Measurements from ENCODE around the gene NGRN.

- TF ChIP-seq, protein P1, sequence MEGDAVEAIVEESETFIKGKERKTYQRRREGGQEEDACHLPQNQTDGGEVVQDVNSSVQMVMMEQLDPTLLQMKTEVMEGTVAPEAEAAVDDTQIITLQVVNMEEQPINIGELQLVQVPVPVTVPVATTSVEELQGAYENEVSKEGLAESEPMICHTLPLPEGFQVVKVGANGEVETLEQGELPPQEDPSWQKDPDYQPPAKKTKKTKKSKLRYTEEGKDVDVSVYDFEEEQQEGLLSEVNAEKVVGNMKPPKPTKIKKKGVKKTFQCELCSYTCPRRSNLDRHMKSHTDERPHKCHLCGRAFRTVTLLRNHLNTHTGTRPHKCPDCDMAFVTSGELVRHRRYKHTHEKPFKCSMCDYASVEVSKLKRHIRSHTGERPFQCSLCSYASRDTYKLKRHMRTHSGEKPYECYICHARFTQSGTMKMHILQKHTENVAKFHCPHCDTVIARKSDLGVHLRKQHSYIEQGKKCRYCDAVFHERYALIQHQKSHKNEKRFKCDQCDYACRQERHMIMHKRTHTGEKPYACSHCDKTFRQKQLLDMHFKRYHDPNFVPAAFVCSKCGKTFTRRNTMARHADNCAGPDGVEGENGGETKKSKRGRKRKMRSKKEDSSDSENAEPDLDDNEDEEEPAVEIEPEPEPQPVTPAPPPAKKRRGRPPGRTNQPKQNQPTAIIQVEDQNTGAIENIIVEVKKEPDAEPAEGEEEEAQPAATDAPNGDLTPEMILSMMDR (IDR thresholded peaks at IDR 0.05; ENCODE audit: insufficient read depth, low read length, poor library complexity, severe bottlenecking), result no peak
- no peak for TF ChIP-seq EZH2phosphoT487 (conservative IDR thresholded peaks at IDR 0.05; ENCODE audit: low read length)
These were observed 16.7 kb upstream of the NGRN start for GRCh38 chr15:90248789-90249202.

Measured in SU-DHL-6 (cell line).